ENCODE results near the gene TIMP1.

TIMP1 gene

GRCh38 chrX:47605024-47605423 lies 22.8 kb downstream of the TIMP1 start:
- Histone ChIP-seq H3K9me3 (ENCODE audit: low read depth, low read length) (no peaks in the 10 kb centered on the region), H3K4me3 (no peak overlapping the region), H3K27ac (0 out of 2 replicates have a peak overlapping the region, but pooled peaks have one; percentile 55), H3K36me3 (ENCODE audit: insufficient read depth, low read length) (peaks cover 7% of the 10 kb centered on the region; the same call in 1 of the 2 replicates), H3K9ac (ENCODE audit: insufficient read length) (peak overlapping the region; percentile 11)
- TF ChIP-seq POLR2AphosphoS5 (IDR thresholded peaks at IDR 0.05; ENCODE audit: borderline replicate concordance, low read depth, low read length) (no peak), EZH2 (IDR thresholded peaks at IDR 0.05) (no peak), FOXP2 (optimal IDR thresholded peaks at IDR 0.05; ENCODE audit: control extremely low read depth, extremely low read length, insufficient read depth) (no peak)
- no peak for DNase-seq (ENCODE audit: low read depth, low spot score)

GRCh38 chrX:47607091-47607490 lies 24.9 kb downstream of the TIMP1 start:
- no peaks in the 10 kb centered on the region for H3K9me3 ChIP-seq (ENCODE audit: low read depth, low read length)
- H3K27ac ChIP-seq = peak overlapping the region; percentile 98
- no peaks in the 10 kb centered on the region; the same call in 1 of the 2 replicates for H3K36me3 ChIP-seq (ENCODE audit: insufficient read depth, low read length)
- no peak overlapping the region for H3K4me3 ChIP-seq
- no peak for DNase-seq (ENCODE audit: low read depth, low spot score)
- peak overlapping the region; percentile 10 for H3K9ac ChIP-seq (ENCODE audit: insufficient read length)
- no peak for TF ChIP-seq FOXP2 (optimal IDR thresholded peaks at IDR 0.05; ENCODE audit: control extremely low read depth, extremely low read length, insufficient read depth)
- no peak for TF ChIP-seq EZH2 (IDR thresholded peaks at IDR 0.05)
- TF ChIP-seq POLR2AphosphoS5 (IDR thresholded peaks at IDR 0.05; ENCODE audit: borderline replicate concordance, low read depth, low read length) = no peak

- Histone ChIP-seq H3K36me3 (ENCODE audit: insufficient read depth, low read length) (no peaks in the 10 kb centered on the region), H3K9ac (ENCODE audit: insufficient read length) (peak overlapping the region; percentile 57), H3K9me3 (ENCODE audit: low read depth, low read length) (no peaks in the 10 kb centered on the region), H3K4me3 (peak overlapping the region; percentile 58), H3K27ac (peak overlapping the region; percentile 98)
- DNase-seq (ENCODE audit: low read depth, low spot score) = peak; percentile 73
- TF ChIP-seq EZH2 (IDR thresholded peaks at IDR 0.05) = no peak
- TF ChIP-seq POLR2AphosphoS5 (IDR thresholded peaks at IDR 0.05; ENCODE audit: borderline replicate concordance, low read depth, low read length) = peak; percentile 31; the same call in 1 of the 2 replicates
- TF ChIP-seq FOXP2 (optimal IDR thresholded peaks at IDR 0.05; ENCODE audit: control extremely low read depth, extremely low read length, insufficient read depth) = no peak
Observed at GRCh38 chrX:47608130-47608810, 26.0 kb downstream of the TIMP1 start.

GRCh38 chrX:47610511-47610910 lies 28.3 kb downstream of the TIMP1 start:
- Histone ChIP-seq H3K27ac (peak overlapping the region; percentile 98; the same call in 1 of the 2 replicates), H3K36me3 (ENCODE audit: insufficient read depth, low read length) (no peaks in the 10 kb centered on the region), H3K9ac (ENCODE audit: insufficient read length) (no peak overlapping the region), H3K4me3 (no peak overlapping the region), H3K9me3 (ENCODE audit: low read depth, low read length) (no peaks in the 10 kb centered on the region)
- no peak for TF ChIP-seq POLR2AphosphoS5 (IDR thresholded peaks at IDR 0.05; ENCODE audit: borderline replicate concordance, low read depth, low read length)
- TF ChIP-seq EZH2 (IDR thresholded peaks at IDR 0.05) = no peak
- no peak for TF ChIP-seq FOXP2 (optimal IDR thresholded peaks at IDR 0.05; ENCODE audit: control extremely low read depth, extremely low read length, insufficient read depth)
- DNase-seq (ENCODE audit: low read depth, low spot score) = no peak

GRCh38 chrX:47611489-47611888 lies 29.3 kb downstream of the TIMP1 start:
- Histone ChIP-seq H3K4me3 (no peak overlapping the region), H3K9me3 (ENCODE audit: low read depth, low read length) (no peaks in the 10 kb centered on the region), H3K27ac (no peak overlapping the region), H3K36me3 (ENCODE audit: insufficient read depth, low read length) (no peaks in the 10 kb centered on the region), H3K9ac (ENCODE audit: insufficient read length) (no peak overlapping the region)
- no peak for DNase-seq (ENCODE audit: low read depth, low spot score)
- TF ChIP-seq EZH2 (IDR thresholded peaks at IDR 0.05) = no peak
- TF ChIP-seq FOXP2 (optimal IDR thresholded peaks at IDR 0.05; ENCODE audit: control extremely low read depth, extremely low read length, insufficient read depth) = no peak
- no peak for TF ChIP-seq POLR2AphosphoS5 (IDR thresholded peaks at IDR 0.05; ENCODE audit: borderline replicate concordance, low read depth, low read length)

GRCh38 chrX:47611926-47612325 lies 29.7 kb downstream of the TIMP1 start:
- no peaks in the 10 kb centered on the region for H3K9me3 ChIP-seq (ENCODE audit: low read depth, low read length)
- no peak overlapping the region for H3K9ac ChIP-seq (ENCODE audit: insufficient read length)
- DNase-seq (ENCODE audit: low read depth, low spot score) = no peak
- no peak overlapping the region for H3K27ac ChIP-seq
- TF ChIP-seq FOXP2 (optimal IDR thresholded peaks at IDR 0.05; ENCODE audit: control extremely low read depth, extremely low read length, insufficient read depth) = no peak
- TF ChIP-seq EZH2 (IDR thresholded peaks at IDR 0.05) = no peak
- TF ChIP-seq POLR2AphosphoS5 (IDR thresholded peaks at IDR 0.05; ENCODE audit: borderline replicate concordance, low read depth, low read length) = no peak
- no peak overlapping the region for H3K4me3 ChIP-seq
- H3K36me3 ChIP-seq (ENCODE audit: insufficient read depth, low read length) = no peaks in the 10 kb centered on the region

GRCh38 chrX:47612418-47612817 lies 30.2 kb downstream of the TIMP1 start:
- no peaks in the 10 kb centered on the region for H3K9me3 ChIP-seq (ENCODE audit: low read depth, low read length)
- no peak overlapping the region for H3K4me3 ChIP-seq
- TF ChIP-seq POLR2AphosphoS5 (IDR thresholded peaks at IDR 0.05; ENCODE audit: borderline replicate concordance, low read depth, low read length) = no peak
- TF ChIP-seq EZH2 (IDR thresholded peaks at IDR 0.05) = no peak
- no peak for TF ChIP-seq FOXP2 (optimal IDR thresholded peaks at IDR 0.05; ENCODE audit: control extremely low read depth, extremely low read length, insufficient read depth)
- H3K9ac ChIP-seq (ENCODE audit: insufficient read length) = no peak overlapping the region
- DNase-seq (ENCODE audit: low read depth, low spot score) = no peak
- H3K27ac ChIP-seq = no peak overlapping the region
- H3K36me3 ChIP-seq (ENCODE audit: insufficient read depth, low read length) = no peaks in the 10 kb centered on the region

GRCh38 chrX:47613082-47613481 lies 30.8 kb downstream of the TIMP1 start:
- Histone ChIP-seq H3K27ac (no peak overlapping the region), H3K9ac (ENCODE audit: insufficient read length) (no peak overlapping the region), H3K36me3 (ENCODE audit: insufficient read depth, low read length) (no peaks in the 10 kb centered on the region), H3K9me3 (ENCODE audit: low read depth, low read length) (no peaks in the 10 kb centered on the region), H3K4me3 (no peak overlapping the region)
- DNase-seq (ENCODE audit: low read depth, low spot score) = no peak
- TF ChIP-seq FOXP2 (optimal IDR thresholded peaks at IDR 0.05; ENCODE audit: control extremely low read depth, extremely low read length, insufficient read depth) (no peak), POLR2AphosphoS5 (IDR thresholded peaks at IDR 0.05; ENCODE audit: borderline replicate concordance, low read depth, low read length) (no peak), EZH2 (IDR thresholded peaks at IDR 0.05) (no peak)
